ENCODE data around the gene CLEC4G. TPM values are rescaled to one million over a fixed set of nuclear protein-coding genes. Genes with fewer than 3 reads are reported as not detected.
"Not testable (repeated sequence)": the region's sequence is repeated elsewhere in the genome, so short reads cannot be mapped to it uniquely, and the experiment has no call there.

Gene CLEC4G
- total RNA-seq, 2 donors from 2014 or later: 0.49 to 6.2 TPM

DNA sequence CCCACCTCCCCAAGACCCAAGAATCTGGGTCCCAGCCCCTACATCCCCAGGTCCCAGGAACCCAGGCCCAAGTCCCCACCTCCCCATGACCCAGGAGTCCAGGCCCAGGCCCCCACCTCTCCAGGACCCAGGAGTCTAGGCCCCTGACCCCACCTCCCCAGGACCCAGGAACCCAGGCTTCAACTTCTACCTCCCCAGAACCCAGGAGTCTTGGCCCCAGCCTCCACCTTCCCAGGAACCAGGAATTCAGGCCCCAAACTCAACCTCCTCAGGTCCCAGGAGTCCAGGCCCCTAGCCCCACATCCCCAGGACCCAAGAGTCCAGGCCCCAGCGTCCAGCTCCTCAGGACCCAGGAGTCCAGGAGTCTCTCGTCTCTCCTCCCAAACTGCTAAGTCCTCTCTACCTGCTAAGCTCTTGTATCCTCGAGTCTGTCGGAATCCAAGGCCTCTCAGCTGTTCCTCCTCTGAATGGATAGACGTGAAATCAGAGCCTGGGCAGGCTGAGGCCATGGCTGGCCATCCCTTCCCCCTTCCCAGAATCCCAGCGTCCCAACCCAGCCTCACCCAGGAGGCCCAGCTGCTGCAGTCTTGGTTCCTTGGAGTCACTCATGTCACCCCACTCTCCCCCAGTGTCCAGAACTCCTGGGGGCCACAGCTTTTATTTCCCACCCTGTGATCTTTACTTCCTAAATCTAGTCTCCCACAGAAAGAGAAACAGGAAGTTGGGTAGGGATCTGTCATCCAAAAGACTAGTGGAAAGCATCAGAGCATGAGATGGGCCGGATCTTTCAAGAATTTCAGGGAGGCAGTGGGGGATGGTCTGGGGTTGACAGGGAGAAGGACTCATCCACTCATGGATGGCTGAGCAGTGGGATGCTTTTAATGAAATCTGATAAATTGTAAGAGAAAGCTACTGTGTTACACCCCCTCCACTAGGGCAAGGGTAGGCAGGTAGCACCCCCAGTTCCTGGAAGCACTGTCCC is 15.3 kb upstream of the CLEC4G start, which contains the start of gene CD209:
Gene CD209 (minus strand): TSS at position 632 of the 982 bp plus-strand sequence. CDS start 23 bp downstream, at position 609.
- H3K36me3 ChIP-seq: no peaks in the 10 kb centered on the region
- no peak within 1 kb of the TSS for H3K27ac ChIP-seq
- H3K4me1 ChIP-seq (ENCODE audit: control insufficient read depth in 1 of 2, low read depth in 2 of 2): no peaks in the 10 kb centered on the region
- DNase-seq (ENCODE audit: low spot score) (no peak), ATAC-seq (ENCODE audit: insufficient number of reproducible peaks, low FRiP score, low read depth) (no peak)
- H3K9me3 ChIP-seq: no peaks in the 10 kb centered on the region
- TF ChIP-seq, protein P1, sequence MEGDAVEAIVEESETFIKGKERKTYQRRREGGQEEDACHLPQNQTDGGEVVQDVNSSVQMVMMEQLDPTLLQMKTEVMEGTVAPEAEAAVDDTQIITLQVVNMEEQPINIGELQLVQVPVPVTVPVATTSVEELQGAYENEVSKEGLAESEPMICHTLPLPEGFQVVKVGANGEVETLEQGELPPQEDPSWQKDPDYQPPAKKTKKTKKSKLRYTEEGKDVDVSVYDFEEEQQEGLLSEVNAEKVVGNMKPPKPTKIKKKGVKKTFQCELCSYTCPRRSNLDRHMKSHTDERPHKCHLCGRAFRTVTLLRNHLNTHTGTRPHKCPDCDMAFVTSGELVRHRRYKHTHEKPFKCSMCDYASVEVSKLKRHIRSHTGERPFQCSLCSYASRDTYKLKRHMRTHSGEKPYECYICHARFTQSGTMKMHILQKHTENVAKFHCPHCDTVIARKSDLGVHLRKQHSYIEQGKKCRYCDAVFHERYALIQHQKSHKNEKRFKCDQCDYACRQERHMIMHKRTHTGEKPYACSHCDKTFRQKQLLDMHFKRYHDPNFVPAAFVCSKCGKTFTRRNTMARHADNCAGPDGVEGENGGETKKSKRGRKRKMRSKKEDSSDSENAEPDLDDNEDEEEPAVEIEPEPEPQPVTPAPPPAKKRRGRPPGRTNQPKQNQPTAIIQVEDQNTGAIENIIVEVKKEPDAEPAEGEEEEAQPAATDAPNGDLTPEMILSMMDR (IDR thresholded peaks at IDR 0.05): no peak
- H3K27me3 ChIP-seq (replicated peaks; ENCODE audit: insufficient read depth): no peaks in the 10 kb centered on the region
- no peak within 1 kb of the TSS for H3K4me3 ChIP-seq

GRCh38 chr19:7746306-7746705 is 14.4 kb upstream of the CLEC4G start:
- not testable (repeated sequence) for DNase-seq (ENCODE audit: low spot score); H3K27me3 ChIP-seq (replicated peaks; ENCODE audit: insufficient read depth); H3K4me1 ChIP-seq (ENCODE audit: control insufficient read depth in 1 of 2, low read depth in 2 of 2); H3K36me3 ChIP-seq; H3K9me3 ChIP-seq; ATAC-seq (ENCODE audit: insufficient number of reproducible peaks, low FRiP score, low read depth); H3K4me3 ChIP-seq; H3K27ac ChIP-seq

DNA sequence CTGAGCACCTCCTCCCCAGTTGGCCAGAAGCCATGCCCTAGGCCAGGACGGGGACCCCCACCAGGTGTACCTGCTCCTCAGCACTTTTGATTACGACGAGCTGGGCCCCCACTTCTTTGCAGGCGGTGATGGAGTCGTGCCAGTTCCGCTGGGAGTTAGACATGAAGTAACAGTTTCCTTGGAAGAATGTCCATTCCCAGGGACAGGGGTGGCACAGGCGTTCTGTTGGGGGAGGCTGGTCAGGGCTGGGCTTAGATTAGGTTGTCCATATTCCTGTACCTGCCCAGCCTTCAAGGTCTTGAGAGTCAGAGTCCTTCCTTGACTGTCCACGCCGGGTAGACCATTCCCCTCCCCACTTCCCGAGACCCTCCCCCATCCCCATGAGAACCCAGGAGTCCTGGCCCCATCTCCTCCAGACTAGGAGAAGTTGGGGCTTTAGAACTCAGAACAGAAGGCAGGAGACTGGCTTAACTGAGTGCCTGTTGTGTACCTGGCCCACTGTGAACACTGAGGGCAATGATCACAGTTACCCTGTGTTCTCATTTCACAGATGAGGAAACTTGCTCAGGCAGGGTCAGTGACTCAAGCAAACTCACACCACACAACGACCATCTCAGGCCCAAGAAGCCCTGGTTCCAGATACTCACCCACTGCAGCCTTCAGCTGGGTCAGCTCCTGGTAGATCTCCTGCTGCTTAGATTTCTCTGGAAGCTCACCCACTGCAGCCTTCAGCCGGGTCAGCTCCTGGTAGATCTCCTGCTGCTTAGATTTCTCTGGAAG is 13.2 kb upstream of the CLEC4G start:
- no peaks in the 10 kb centered on the region for H3K9me3 ChIP-seq
- TF ChIP-seq, protein P1 (IDR thresholded peaks at IDR 0.05): no peak
- H3K4me3 ChIP-seq: no peak overlapping the region
- DNase-seq (ENCODE audit: low spot score) (no peak), ATAC-seq (ENCODE audit: insufficient number of reproducible peaks, low FRiP score, low read depth) (no peak)
- H3K27ac ChIP-seq: no peak overlapping the region
- H3K36me3 ChIP-seq: no peaks in the 10 kb centered on the region
- no peaks in the 10 kb centered on the region for H3K27me3 ChIP-seq (replicated peaks; ENCODE audit: insufficient read depth)
- H3K4me1 ChIP-seq (ENCODE audit: control insufficient read depth in 1 of 2, low read depth in 2 of 2): no peaks in the 10 kb centered on the region

DNA sequence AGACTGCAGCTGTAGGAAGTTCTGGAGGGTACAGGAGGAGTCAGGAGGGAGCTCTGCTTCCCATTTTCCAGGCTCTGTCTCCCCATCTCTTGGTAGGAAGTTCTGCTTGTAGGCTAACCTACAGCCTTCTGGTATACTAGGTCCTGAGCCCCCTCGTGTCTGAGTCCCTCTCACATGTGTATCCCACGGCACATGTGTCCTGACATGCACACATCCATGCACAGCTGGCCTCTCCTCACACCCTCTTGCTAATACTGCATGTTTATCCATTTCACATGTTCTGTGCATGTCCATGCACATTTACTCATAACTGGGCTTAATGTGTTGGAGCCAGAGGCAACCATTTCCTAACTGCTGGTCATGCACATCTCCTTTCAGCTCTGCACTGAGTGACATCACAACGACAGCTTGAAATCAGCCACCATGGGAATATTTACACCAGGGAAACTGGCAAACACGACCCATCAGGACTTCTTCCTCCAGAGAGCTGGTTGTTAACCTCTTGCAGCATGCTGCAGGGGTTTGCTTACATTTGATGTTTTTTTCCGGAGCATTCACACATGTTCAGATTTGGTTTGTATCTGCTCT is 12.4 kb upstream of the CLEC4G start:
- no peaks in the 10 kb centered on the region for H3K9me3 ChIP-seq
- H3K27me3 ChIP-seq (replicated peaks; ENCODE audit: insufficient read depth): no peaks in the 10 kb centered on the region
- no peak overlapping the region for H3K4me3 ChIP-seq
- DNase-seq (ENCODE audit: low spot score) (no peak), ATAC-seq (ENCODE audit: insufficient number of reproducible peaks, low FRiP score, low read depth) (no peak)
- no peak overlapping the region for H3K27ac ChIP-seq
- TF ChIP-seq, protein P1 (IDR thresholded peaks at IDR 0.05): no peak
- H3K36me3 ChIP-seq: no peaks in the 10 kb centered on the region
- H3K4me1 ChIP-seq (ENCODE audit: control insufficient read depth in 1 of 2, low read depth in 2 of 2): no peaks in the 10 kb centered on the region

GRCh38 chr19:7743425-7743841 is 11.5 kb upstream of the CLEC4G start:
- DNase-seq (ENCODE audit: low spot score) (no peak), ATAC-seq (ENCODE audit: insufficient number of reproducible peaks, low FRiP score, low read depth) (no peak)
- Histone ChIP-seq H3K9me3 (no peaks in the 10 kb centered on the region), H3K36me3 (no peaks in the 10 kb centered on the region), H3K4me3 (no peak overlapping the region), H3K27me3 (replicated peaks; ENCODE audit: insufficient read depth) (no peaks in the 10 kb centered on the region), H3K27ac (no peak overlapping the region), H3K4me1 (ENCODE audit: control insufficient read depth in 1 of 2, low read depth in 2 of 2) (no peaks in the 10 kb centered on the region)
- TF ChIP-seq, protein P1 (IDR thresholded peaks at IDR 0.05): no peak
